Liver (tissue), 9 donors: Measurements from ENCODE around the gene PLEKHA6. TPM values are rescaled to one million over a fixed set of nuclear protein-coding genes. Genes with fewer than 3 reads are reported as not detected.

Experiments used
- DNase-seq: peaks from one replicate; pipeline ENCODE4 v3.0.0-alpha.2; 2017; ENCODE audit warnings: low spot score
- H3K27ac ChIP-seq, 2 donors: one replicate each; pipeline ENCODE4 v1.7.0; 2013; ENCODE audit warnings: inconsistent platforms in 2 of 2, low read length in 2 of 2, control low read depth in 1 of 2, low read depth in 1 of 2, mild to moderate bottlenecking in 1 of 2
- H3K27me3 ChIP-seq, 4 donors: one replicate each; pipeline versions ENCODE4 v1.6.1 to v1.7.0; 2013; ENCODE audit warnings: low read length in 3 of 4, inconsistent platforms in 1 of 4, mild to moderate bottlenecking in 1 of 4, moderate library complexity in 1 of 4; ENCODE audit not compliant: control insufficient read depth in 4 of 4, insufficient read depth in 4 of 4
- H3K36me3 ChIP-seq, 4 donors: one replicate each; pipeline versions ENCODE4 v1.6.1 to v1.7.0; 2013; ENCODE audit warnings: low read length in 3 of 4, mild to moderate bottlenecking in 3 of 4, low read depth in 1 of 4, moderate library complexity in 1 of 4; ENCODE audit not compliant: control insufficient read depth in 4 of 4, insufficient read depth in 3 of 4
- H3K4me1 ChIP-seq, 4 donors: one replicate each; pipeline versions ENCODE4 v1.6.1 to v1.7.0; 2013; ENCODE audit warnings: low read length in 3 of 4, mild to moderate bottlenecking in 3 of 4, moderate library complexity in 1 of 4; ENCODE audit not compliant: control insufficient read depth in 4 of 4, insufficient read depth in 4 of 4
- H3K4me3 ChIP-seq, 3 donors: one replicate each; pipeline versions ENCODE4 v1.6.1 to v1.7.0; 2013; ENCODE audit warnings: low read length in 3 of 3, control low read depth in 1 of 3, low read depth in 1 of 3, mild to moderate bottlenecking in 1 of 3
- H3K9ac ChIP-seq, 2 donors: one replicate each; pipeline ENCODE4 v1.7.0; 2013; ENCODE audit warnings: low read length in 2 of 2, mild to moderate bottlenecking in 2 of 2, moderate library complexity in 2 of 2, control low read depth in 1 of 2, low read depth in 1 of 2
- H3K9me3 ChIP-seq, 4 donors: one replicate each; pipeline versions ENCODE4 v1.6.1 to v1.7.0; 2013; ENCODE audit warnings: low read length in 3 of 4; ENCODE audit not compliant: control insufficient read depth in 4 of 4
- ATF3 ChIP-seq: IDR thresholded peaks from 2 replicates; pipeline ENCODE4 v1.6.1; 2016; ENCODE audit warnings: antibody characterized with exemption
- CTCF ChIP-seq: fragments of 150-350 bp; IDR thresholded peaks from 2 replicates; pipeline ENCODE4 v1.5.1; 2017; ENCODE audit warnings: improper control_type of control experiment, low read depth, low read length; ENCODE audit not compliant: missing input control
- EGR1 ChIP-seq, 2 donors: IDR thresholded peaks; 2 replicates each; pipeline ENCODE4 v1.6.1; 2016 to 2018; ENCODE audit warnings: antibody characterized with exemption in 2 of 2, low read depth in 2 of 2
- FOXA1 ChIP-seq: IDR thresholded peaks from 2 replicates; pipeline ENCODE4 v1.6.1; 2016; ENCODE audit warnings: antibody characterized with exemption
- FOXA2 ChIP-seq: IDR thresholded peaks from 2 replicates; pipeline ENCODE4 v1.6.1; 2016; ENCODE audit warnings: antibody characterized with exemption
- GABPA ChIP-seq, 2 donors: IDR thresholded peaks in 1 of 2; conservative IDR thresholded peaks in 1 of 2; 2 replicates each; pipeline ENCODE4 v1.6.1; 2016; ENCODE audit warnings: antibody characterized with exemption in 2 of 2, mild to moderate bottlenecking in 1 of 2, moderate library complexity in 1 of 2
- HNF4A ChIP-seq, 2 donors: conservative IDR thresholded peaks; 2 replicates each; pipeline ENCODE4 v1.6.1; 2016; ENCODE audit warnings: antibody characterized with exemption in 2 of 2, mild to moderate bottlenecking in 2 of 2
- HNF4G ChIP-seq: IDR thresholded peaks from 2 replicates; pipeline ENCODE4 v1.6.1; 2016; ENCODE audit warnings: antibody characterized with exemption
- JUND ChIP-seq, 2 donors: IDR thresholded peaks; 2 replicates each; pipeline ENCODE4 v1.6.1; 2016; ENCODE audit warnings: antibody characterized with exemption in 2 of 2
- MAX ChIP-seq: IDR thresholded peaks from 2 replicates; pipeline ENCODE4 v1.6.1; 2016; ENCODE audit warnings: antibody characterized with exemption
- NR2F2 ChIP-seq: IDR thresholded peaks from 2 replicates; pipeline ENCODE4 v1.6.1; 2016; ENCODE audit warnings: antibody characterized with exemption
- RAD21 ChIP-seq, 2 donors: IDR thresholded peaks; 2 replicates each; pipeline ENCODE4 v1.6.1; 2016; ENCODE audit warnings: antibody characterized with exemption in 2 of 2, mild to moderate bottlenecking in 2 of 2
- REST ChIP-seq: IDR thresholded peaks from 2 replicates; pipeline ENCODE4 v1.6.1; 2016; ENCODE audit warnings: antibody characterized with exemption, mild to moderate bottlenecking
- RXRA ChIP-seq, 2 donors: IDR thresholded peaks; 2 replicates each; pipeline ENCODE4 v1.6.1; 2017 to 2018; ENCODE audit warnings: antibody characterized with exemption in 2 of 2, mild to moderate bottlenecking in 1 of 2
- SP1 ChIP-seq: IDR thresholded peaks from 2 replicates; pipeline ENCODE4 v1.6.1; 2018; ENCODE audit warnings: antibody characterized with exemption, mild to moderate bottlenecking
- TAF1 ChIP-seq: conservative IDR thresholded peaks from 2 replicates; pipeline ENCODE4 v1.6.1; 2016; ENCODE audit warnings: antibody characterized with exemption, mild to moderate bottlenecking
- YY1 ChIP-seq: IDR thresholded peaks from 2 replicates; pipeline ENCODE4 v1.6.1; 2016; ENCODE audit warnings: antibody characterized with exemption, mild to moderate bottlenecking
- ZBTB33 ChIP-seq: IDR thresholded peaks from 2 replicates; pipeline ENCODE4 v1.6.1; 2016; ENCODE audit warnings: antibody characterized with exemption
- WGBS: extraction: QIAGEN DNeasy Blood & Tissue Kit; methylation state at CpG from one replicate; pipeline ENCODE4 v1.1.7; 2013; 5-methylcytosine and 5-hydroxymethylcytosine counted together
- polyA plus RNA-seq, 2 donors: library from polyadenylated mRNA; stranded (reverse) in 1 of 2; unstranded in 1 of 2; fragments of 200-250 nt in 1 of 2; fragments of >200 nt in 1 of 2; fragmentation: Nextera tagmentation in 1 of 2; extraction: Ambion mirVana in 1 of 2; gene quantifications; one replicate each; pipeline versions ENCODE4 v1.2.1 to v1.2.3, GENCODE V29; 2013 to 2015
- total RNA-seq, 2 donors: library from RNA; depleted of rRNA; stranded (reverse); fragments of >200 nt; gene quantifications; one replicate each; pipeline ENCODE4 v1.2.3, GENCODE V29; 2014
- donor health status: healthy.
- donor health status: healthy.
- donor health status: healthy.
- donor health status: healthy.
- donor health status: healthy.

Gene PLEKHA6
- total and polyA plus RNA-seq, 4 donors: 5.3 to 12.8 (median 7.6) TPM

GRCh38 chr1:204287466-204287891 lies 72.2 kb downstream of the PLEKHA6 start:
- no peak for DNase-seq
- Histone ChIP-seq H3K4me1 (peaks cover 7 to 48% (median 40%) of the 10 kb centered on the region in 4 donors), H3K36me3 (no peaks in the 10 kb centered on the region), H3K27me3 (no peaks in the 10 kb centered on the region), H3K9ac (peak overlapping the region; percentile 74 to 95), H3K27ac (peak overlapping the region; percentile 87 to 90), H3K9me3 (no peaks in the 10 kb centered on the region), H3K4me3 (peak overlapping the region; percentile 40 to 76 (median 73))
- 23% methylated on average over 8 of the region's 8 CpGs for WGBS
- TF ChIP-seq YY1 (no peak), CTCF (no peak), FOXA2 (no peak), MAX (no peak)

- H3K4me3 ChIP-seq: peak overlapping the region; percentile 40 to 76 (median 73)
These were observed 72.8 kb downstream of the PLEKHA6 start for GRCh38 chr1:204286831-204287421.

More at GRCh38 chr1:204286831-204287421, 72.8 kb downstream of the PLEKHA6 start:
- no peaks in the 10 kb centered on the region for H3K27me3 ChIP-seq
- peak overlapping the region; percentile 87 to 90 for H3K27ac ChIP-seq
- 7% methylated on average over 8 of the region's 8 CpGs for WGBS
- H3K9ac ChIP-seq: peak overlapping the region; percentile 74 to 95
- H3K9me3 ChIP-seq: no peaks in the 10 kb centered on the region
- TF ChIP-seq JUND (IDR thresholded peaks at IDR 0.05): no peak
- peak; percentile 58 for TF ChIP-seq ZBTB33
- TF ChIP-seq ATF3: no peak
- peak; percentile 43 for TF ChIP-seq SP1
- no peak for TF ChIP-seq HNF4G
- peak; percentile 38 to 60 for TF ChIP-seq RXRA (IDR thresholded peaks at IDR 0.05)
- TF ChIP-seq EGR1 (IDR thresholded peaks at IDR 0.05; ENCODE audit: low read depth in 2 of 2): peak in 1 of 2 donors; percentile 28
- TF ChIP-seq HNF4A (conservative IDR thresholded peaks at IDR 0.05): peak; percentile 14 to 37
- peak; percentile 50 for TF ChIP-seq YY1
- TF ChIP-seq TAF1: no peak
- TF ChIP-seq NR2F2: peak; percentile 25
- peak; percentile 12 to 33 for TF ChIP-seq GABPA (IDR thresholded peaks at IDR 0.05 in 1 of 2, conservative IDR thresholded peaks at IDR 0.05 in 1 of 2)
- no peak for TF ChIP-seq REST
- TF ChIP-seq CTCF: peak; percentile 32
- TF ChIP-seq MAX: peak; percentile 69
- peak; percentile 46 to 65 for TF ChIP-seq RAD21 (IDR thresholded peaks at IDR 0.05)
- no peak for TF ChIP-seq FOXA2
- TF ChIP-seq FOXA1: no peak
- H3K4me1 ChIP-seq: peaks cover 7 to 54% (median 45%) of the 10 kb centered on the region in 4 donors
- H3K36me3 ChIP-seq: no peaks in the 10 kb centered on the region
- DNase-seq: no peak
